Measurements from ENCODE around the gene PCIF1.

Gene PCIF1

DNA sequence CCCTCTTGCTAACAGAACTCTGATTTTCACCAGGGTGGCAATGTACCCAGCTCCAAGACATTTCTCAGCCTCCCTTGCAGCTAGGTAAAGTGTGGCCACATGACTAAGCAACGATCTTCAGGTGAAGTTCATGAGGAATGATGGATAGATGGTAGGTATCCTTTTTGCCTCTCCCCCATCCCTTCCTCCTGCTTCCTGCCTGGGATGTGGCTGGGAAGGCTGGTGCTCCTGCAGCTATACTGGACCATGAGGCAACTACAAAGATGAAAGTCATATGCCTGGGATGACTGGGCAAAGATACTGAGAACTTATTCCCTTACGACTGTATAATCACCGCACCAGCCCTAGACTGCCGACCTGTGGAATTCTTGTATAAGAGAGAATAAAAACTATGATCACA lies 24.1 kb downstream of the PCIF1 start:
- no peak for DNase-seq (ENCODE audit: low read depth)
- TF ChIP-seq CTCF (IDR thresholded peaks at IDR 0.05; ENCODE audit: low read depth, low read length, missing control alignments) = no peak

DNA sequence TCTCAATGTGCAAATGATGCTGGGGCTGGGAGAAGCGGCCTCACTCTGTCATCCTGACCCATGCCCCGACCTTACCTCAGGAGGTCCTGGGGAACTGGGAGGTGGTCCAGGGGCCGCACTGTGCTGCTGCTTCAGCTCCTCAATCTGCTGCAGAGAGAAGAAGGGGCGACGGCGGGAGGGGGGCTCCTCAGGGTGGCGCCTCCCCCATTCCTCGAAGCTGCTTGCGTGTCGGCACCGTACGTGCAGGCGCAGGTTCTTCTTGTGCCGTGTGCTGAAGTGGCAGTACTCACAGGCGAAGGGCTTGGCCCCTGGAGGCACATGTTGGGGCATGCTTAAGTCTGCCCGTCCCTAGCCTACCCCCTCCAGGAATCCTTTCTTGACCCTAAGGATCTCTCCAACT lies 24.6 kb downstream of the PCIF1 start:
- TF ChIP-seq CTCF (IDR thresholded peaks at IDR 0.05; ENCODE audit: low read depth, low read length, missing control alignments) = no peak
- H3K4me3 ChIP-seq (ENCODE audit: low read depth, low read length) = no peak overlapping the region
- DNase-seq (ENCODE audit: low read depth) = no peak

More for the DNA sequence above, 24.1 kb downstream of the PCIF1 start:
- H3K4me3 ChIP-seq (ENCODE audit: low read depth, low read length) = no peak overlapping the region

DNA sequence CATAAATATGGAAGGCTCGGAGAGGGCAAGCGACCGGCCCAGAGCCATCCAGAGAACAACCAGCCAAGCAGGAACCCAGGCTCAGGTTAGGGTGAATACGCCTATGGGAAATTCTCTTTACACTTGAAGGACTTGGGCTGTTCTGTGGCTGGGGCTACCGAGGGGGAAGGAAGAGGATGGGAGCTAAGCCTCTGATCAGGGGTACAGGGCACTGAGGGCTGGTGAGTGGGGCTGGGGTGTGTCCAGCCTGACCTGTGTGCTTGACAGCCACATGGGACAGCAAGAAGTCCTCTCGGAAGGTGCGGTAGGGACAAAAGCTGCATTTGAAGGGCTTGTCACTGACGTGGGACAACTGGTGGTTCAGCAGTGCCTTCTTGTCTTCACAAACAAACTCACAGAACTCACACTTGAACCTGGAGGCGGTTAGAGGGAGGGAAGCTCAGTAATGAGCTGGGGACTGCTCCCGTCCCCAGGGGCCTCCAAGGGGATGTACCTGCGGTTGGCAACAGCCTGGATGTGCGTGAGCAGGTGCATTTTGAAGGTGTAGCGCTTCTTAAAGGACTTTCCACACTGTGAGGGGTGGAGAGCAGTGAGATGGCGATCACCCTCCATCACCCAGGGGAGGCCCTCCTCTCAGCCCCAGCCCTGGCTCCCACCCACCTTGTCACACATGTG lies 25.6 kb downstream of the PCIF1 start:
- no peak for DNase-seq (ENCODE audit: low read depth)
- no peak overlapping the region for H3K4me3 ChIP-seq (ENCODE audit: low read depth, low read length)
- no peak for TF ChIP-seq CTCF (IDR thresholded peaks at IDR 0.05; ENCODE audit: low read depth, low read length, missing control alignments)

GRCh38 chr20:45962031-45962755 lies 27.7 kb downstream of the PCIF1 start:
- TF ChIP-seq CTCF (IDR thresholded peaks at IDR 0.05; ENCODE audit: low read depth, low read length, missing control alignments) = no peak
- no peak overlapping the region for H3K4me3 ChIP-seq (ENCODE audit: low read depth, low read length)
- DNase-seq (ENCODE audit: low read depth) = no peak

DNA sequence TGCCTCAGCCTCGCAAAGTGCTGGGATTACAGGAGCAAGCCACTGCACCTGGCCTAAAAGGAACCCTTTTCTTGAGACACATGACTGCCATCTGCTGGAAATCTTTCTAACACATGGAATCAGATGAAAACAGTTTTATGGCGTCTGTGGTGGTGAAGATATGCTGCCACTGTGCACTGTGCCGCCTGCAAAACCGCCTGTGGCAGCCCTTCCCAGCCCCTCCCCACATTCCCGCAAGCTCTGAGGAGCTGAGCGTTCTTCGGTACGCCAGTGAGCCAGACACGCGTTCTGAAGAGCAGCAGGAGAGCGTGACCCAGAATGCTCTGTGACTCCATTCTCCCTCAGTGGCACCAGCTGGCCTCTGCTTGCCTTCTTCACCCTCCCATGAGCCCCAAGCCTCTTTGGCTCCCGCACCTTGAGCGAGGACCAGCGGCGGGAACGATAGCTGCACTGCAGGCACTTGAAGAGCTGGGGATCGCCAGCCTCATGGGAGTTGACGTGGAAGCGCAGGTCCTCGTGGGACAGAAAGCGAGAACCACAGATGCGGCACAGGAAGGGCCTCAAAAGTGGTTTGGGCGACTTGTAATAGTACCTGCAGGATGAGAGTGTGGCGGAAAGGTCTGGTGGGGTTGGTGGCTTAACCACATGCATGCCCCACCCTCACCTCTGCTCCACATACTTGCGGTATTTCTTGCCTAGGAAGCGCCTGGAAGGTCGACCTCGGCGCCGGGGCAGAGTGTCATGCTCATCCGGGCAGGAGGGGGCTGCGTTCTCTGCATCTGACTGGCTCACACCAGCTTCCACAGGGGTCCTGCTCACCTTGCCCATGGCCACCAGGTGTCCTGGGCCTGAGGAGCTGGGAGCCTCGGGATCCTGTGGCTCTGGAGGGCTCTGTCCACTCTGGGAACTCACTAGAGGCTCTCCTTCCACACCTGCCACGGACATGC lies 28.8 kb downstream of the PCIF1 start:
- H3K4me3 ChIP-seq (ENCODE audit: low read depth, low read length) = no peak overlapping the region
- DNase-seq (ENCODE audit: low read depth) = no peak
- TF ChIP-seq CTCF (IDR thresholded peaks at IDR 0.05; ENCODE audit: low read depth, low read length, missing control alignments) = peak; percentile 25

DNA sequence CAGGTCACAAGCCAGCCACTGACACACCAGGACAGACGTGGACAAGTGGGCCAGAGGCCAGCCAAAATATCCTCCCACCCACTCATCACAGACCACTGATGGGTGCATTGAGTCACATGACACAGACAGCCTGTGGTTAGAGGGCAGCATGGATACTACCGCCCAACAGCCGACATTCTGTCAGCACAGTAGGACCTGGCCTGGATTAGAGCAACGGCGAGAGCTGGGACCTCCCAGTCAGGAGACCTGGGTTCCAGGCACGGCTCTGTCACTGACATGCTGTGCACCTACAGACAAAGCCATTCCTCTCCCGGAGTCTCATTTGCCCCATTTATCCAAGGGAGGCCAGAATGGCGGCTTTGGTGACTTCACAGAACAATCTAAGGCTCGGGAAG lies 29.5 kb downstream of the PCIF1 start:
- H3K4me3 ChIP-seq (ENCODE audit: low read depth, low read length) = no peak overlapping the region
- no peak for TF ChIP-seq CTCF (IDR thresholded peaks at IDR 0.05; ENCODE audit: low read depth, low read length, missing control alignments)
- no peak for DNase-seq (ENCODE audit: low read depth)
